DOHH2 (cell line): ENCODE measurements around the gene FAM98C.

Experiments used
- EZH2phosphoT487 ChIP-seq: fragments of 200-600 bp; sonication (generic); IDR thresholded peaks from 2 replicates; pipeline ENCODE4 v1.6.1; 2017; ENCODE audit warnings: borderline replicate concordance, mild to moderate bottlenecking, antibody characterized with exemption, low read length, moderate library complexity, mixed read lengths
- TF ChIP-seq, protein P1 (sequence below): fragments of 200-600 bp; sonication (generic); IDR thresholded peaks from one replicate; pipeline ENCODE4 v1.5.1; 2014; ENCODE audit warnings: antibody characterized with exemption, mild to moderate bottlenecking, low read depth, low read length; ENCODE audit not compliant: poor library complexity, severe bottlenecking

DNA sequence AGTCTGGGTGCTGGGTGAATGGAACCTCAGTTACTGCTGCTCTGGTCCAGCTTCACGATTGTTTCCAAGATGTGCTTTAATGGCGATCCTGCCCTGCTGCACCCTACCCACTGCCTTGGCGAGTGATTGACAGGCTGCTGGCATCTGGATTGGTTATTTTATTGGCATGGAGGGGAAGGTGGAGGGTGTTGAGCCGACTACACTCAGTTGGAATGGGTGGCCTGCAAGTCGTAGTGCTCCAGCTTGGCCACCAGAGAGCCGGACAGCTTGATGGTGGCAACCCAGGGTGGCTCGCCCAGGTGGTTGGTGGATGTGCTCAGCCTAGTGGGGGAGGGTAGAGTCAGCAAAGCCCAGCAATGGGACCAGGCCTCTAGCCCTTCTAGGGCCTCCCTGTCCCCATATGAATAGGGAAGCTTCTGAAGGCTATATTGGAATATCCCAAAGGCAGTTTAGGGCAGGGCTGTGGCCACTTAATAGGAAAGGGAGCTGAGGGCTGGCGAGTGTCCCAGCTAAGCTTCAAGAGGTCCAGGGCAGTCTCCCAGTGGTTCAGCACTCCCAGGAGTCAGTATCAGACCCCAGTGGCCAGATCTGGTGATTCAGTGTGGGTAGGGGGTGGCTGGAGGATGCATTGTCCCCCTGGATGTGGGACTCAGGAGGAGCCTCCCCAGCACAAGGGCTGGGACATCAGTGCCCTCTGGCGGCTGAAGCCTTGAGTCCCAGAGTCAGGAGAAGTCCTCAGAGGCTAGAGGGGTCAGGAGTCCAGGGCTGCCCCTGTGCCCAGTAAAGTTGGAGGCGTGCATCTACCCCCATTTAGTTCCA, 18.5 kb upstream of the FAM98C start:
- TF ChIP-seq, protein P1, sequence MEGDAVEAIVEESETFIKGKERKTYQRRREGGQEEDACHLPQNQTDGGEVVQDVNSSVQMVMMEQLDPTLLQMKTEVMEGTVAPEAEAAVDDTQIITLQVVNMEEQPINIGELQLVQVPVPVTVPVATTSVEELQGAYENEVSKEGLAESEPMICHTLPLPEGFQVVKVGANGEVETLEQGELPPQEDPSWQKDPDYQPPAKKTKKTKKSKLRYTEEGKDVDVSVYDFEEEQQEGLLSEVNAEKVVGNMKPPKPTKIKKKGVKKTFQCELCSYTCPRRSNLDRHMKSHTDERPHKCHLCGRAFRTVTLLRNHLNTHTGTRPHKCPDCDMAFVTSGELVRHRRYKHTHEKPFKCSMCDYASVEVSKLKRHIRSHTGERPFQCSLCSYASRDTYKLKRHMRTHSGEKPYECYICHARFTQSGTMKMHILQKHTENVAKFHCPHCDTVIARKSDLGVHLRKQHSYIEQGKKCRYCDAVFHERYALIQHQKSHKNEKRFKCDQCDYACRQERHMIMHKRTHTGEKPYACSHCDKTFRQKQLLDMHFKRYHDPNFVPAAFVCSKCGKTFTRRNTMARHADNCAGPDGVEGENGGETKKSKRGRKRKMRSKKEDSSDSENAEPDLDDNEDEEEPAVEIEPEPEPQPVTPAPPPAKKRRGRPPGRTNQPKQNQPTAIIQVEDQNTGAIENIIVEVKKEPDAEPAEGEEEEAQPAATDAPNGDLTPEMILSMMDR, result peak; percentile 46
- TF ChIP-seq EZH2phosphoT487, result no peak
